Transverse colon (tissue), 4 donors: ENCODE data around the gene DHDH. TPM values are rescaled to one million over a fixed set of nuclear protein-coding genes. Genes with fewer than 3 reads are reported as not detected.
A peak's percentile ranks its signal among the peaks of the same experiment; 100 is the strongest.
"Not testable (repeated sequence)": the region's sequence is repeated elsewhere in the genome, so short reads cannot be mapped to it uniquely, and the experiment has no call there.

Experiments
- DNase-seq: peaks from one replicate; pipeline ENCODE4 v3.0.0-alpha.2; 2019
- H3K27ac ChIP-seq, 4 donors: fragments of 200-600 bp; sonication (generic); 2 replicates each; pipeline ENCODE4 v1.5.1; 2016 to 2018; ENCODE audit warnings: inconsistent platforms in 4 of 4
- H3K27me3 ChIP-seq: fragments of 200-600 bp; sonication (generic); 2 replicates; pipeline ENCODE4 v1.5.1; 2017; ENCODE audit warnings: inconsistent platforms
- H3K36me3 ChIP-seq, 4 donors: fragments of 200-600 bp; sonication (generic); 2 replicates each; pipeline ENCODE4 v1.5.1; 2017 to 2019; ENCODE audit warnings: inconsistent platforms in 4 of 4
- H3K4me1 ChIP-seq, 4 donors: fragments of 200-600 bp; sonication (generic); 2 replicates each; pipeline ENCODE4 v1.5.1; 2017 to 2020; ENCODE audit warnings: inconsistent platforms in 4 of 4
- H3K4me3 ChIP-seq, 4 donors: fragments of 200-600 bp; sonication (generic); 1 replicate in 1 of 4; 2 replicates in 3 of 4; pipeline versions ENCODE4 v1.5.1 to v1.6.1; 2017 to 2019; ENCODE audit warnings: inconsistent platforms in 4 of 4
- H3K9me3 ChIP-seq, 2 donors: fragments of 200-600 bp; sonication (generic); 2 replicates each; pipeline ENCODE4 v1.5.1; 2017 to 2019; ENCODE audit warnings: inconsistent platforms in 2 of 2
- EP300 ChIP-seq: sonication (generic); formaldehyde crosslinking; IDR thresholded peaks from one replicate; pipeline ENCODE4 v1.6.1; 2017; ENCODE audit warnings: antibody characterized with exemption, low read depth
- POLR2A ChIP-seq: fragments of 450-650 bp; IDR thresholded peaks from one replicate; pipeline ENCODE4 v1.6.1; 2016; ENCODE audit warnings: antibody characterized with exemption, mild to moderate bottlenecking, moderate library complexity
- POLR2AphosphoS5 ChIP-seq, 3 donors: sonication (generic); formaldehyde crosslinking; IDR thresholded peaks; one replicate each; pipeline ENCODE4 v1.6.1; 2016; ENCODE audit warnings: antibody characterized with exemption in 3 of 3
- WGBS, 2 donors: methylation state at CpG; one replicate each; pipeline ENCODE4 v1.1.5; 2018; ENCODE audit warnings: low coverage in 1 of 2; 5-methylcytosine and 5-hydroxymethylcytosine counted together
- in situ Hi-C, 4 donors: fragments of 200-750 bp; cut with MboI; loops; one replicate each; pipeline versions ENCODE4 v1.15.0 to v1.15.1; 2017; ENCODE audit warnings: low sequenced_read_pairs in 3 of 4, low pct_ligation_motif_present in 1 of 4, low pct_unique_long_range_greater_than_20kb in 1 of 4
- intact Hi-C: fragments of 100-400 bp; cut with DNase I; formaldehyde crosslinking; loops from one replicate; pipeline ENCODE4 v1.15.1; 2023; ENCODE audit warnings: low total_unique reads
- total RNA-seq, 4 donors: library from RNA; depleted of rRNA; stranded (reverse); fragments of >200 nt; gene quantifications; one replicate each; pipeline ENCODE4 v1.1.0, GENCODE V29; 2016
- TF ChIP-seq, protein P1 (sequence below), 5 experiments: fragments of 200-600 bp in 3 of 5; fragments of 450-650 bp in 2 of 5; sonication (generic) in 3 of 5; IDR thresholded peaks; 1 replicate in 2 of 5; 2 replicates in 3 of 5; pipeline ENCODE4 v1.5.1; 2016 to 2017; ENCODE audit warnings: antibody characterized with exemption in 5 of 5, inconsistent platforms in 3 of 5, mild to moderate bottlenecking in 2 of 5, moderate library complexity in 1 of 5

Gene DHDH
- 1 to 10 TPM in 2 of 4 donors, not detected in 2; 3.4 to 4.9 TPM for total RNA-seq

DNA sequence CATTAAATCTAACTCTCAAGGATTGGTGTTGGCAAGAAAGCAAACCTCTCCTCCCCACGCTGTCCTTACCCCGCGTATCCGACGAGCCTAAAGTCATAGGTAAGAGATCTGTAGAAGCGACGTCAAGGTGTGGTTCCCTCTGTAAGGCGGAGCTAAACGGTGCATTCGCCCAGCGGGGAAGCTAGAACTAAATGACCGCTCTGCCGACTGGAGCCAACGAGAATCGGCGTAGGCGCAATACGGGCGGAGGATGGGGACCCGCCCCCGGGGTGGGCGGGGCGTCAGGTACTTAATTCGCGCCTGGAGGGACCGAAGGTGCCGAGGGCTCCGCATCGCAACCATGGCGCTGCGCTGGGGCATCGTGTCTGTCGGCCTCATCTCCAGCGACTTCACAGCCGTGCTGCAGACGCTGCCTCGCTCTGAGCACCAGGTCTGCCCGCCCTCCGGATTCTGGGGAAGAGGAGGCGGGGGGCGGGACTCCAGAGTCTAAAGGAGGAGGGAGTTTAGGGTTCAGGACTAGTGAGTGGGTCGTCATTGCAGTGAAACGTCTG, at the start of gene DHDH:
DHDH (plus strand) TSS at position 318 of the 551 bp plus-strand sequence; CDS start at position 341, 23 bp downstream.
- H3K27ac ChIP-seq: no peak within 1 kb of the TSS
- TF ChIP-seq POLR2AphosphoS5 (IDR thresholded peaks at IDR 0.05): peak in 1 of 3 donors; percentile 24
- TF ChIP-seq EP300: no peak
- intact Hi-C loops (no loop called here), in situ Hi-C loops (no loop called here)
- peaks cover 3 to 16% (median 6%) of the 10 kb centered on the region in 4 donors for H3K4me1 ChIP-seq
- DNase-seq: peak; percentile 91
- H3K27me3 ChIP-seq: peaks cover 14% of the 10 kb centered on the region
- no peaks in the 10 kb centered on the region for H3K9me3 ChIP-seq
- H3K36me3 ChIP-seq: no peaks in the 10 kb centered on the region
- 0 to 1% methylated on average over 1 to 43 of the region's 43 CpGs for WGBS, 2 donors
- peak within 1 kb of the TSS in 3 of 4 donors; percentile 17 to 55 (median 26) for H3K4me3 ChIP-seq

DNA sequence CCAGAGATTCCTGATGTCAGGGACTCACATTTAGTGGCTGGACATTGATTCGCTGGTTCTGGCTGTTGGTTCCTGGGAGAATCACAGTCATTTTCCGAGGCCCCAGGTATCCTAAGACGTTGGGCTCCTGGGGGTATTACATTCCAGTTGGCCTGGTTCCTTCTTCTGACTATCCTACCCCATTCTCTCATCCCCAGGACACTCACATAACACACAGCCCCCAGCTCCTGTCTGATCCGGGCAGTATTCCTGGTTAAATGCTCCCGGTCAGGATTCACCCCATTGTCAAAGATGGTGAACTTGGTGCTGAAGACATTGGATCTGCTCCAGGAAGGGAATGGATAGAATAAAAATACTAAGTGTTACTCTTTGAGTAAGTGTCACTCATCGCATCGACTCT, 49.8 kb upstream of the DHDH start:
- Histone ChIP-seq H3K27ac (no peak overlapping the region), H3K4me3 (no peak overlapping the region), H3K4me1 (no peaks in the 10 kb centered on the region), H3K36me3 (peaks cover 0 to 4% (median 0%) of the 10 kb centered on the region in 4 donors), H3K27me3 (no peaks in the 10 kb centered on the region), H3K9me3 (no peaks in the 10 kb centered on the region)
- no peak for TF ChIP-seq POLR2AphosphoS5 (IDR thresholded peaks at IDR 0.05)
- TF ChIP-seq, protein P1, sequence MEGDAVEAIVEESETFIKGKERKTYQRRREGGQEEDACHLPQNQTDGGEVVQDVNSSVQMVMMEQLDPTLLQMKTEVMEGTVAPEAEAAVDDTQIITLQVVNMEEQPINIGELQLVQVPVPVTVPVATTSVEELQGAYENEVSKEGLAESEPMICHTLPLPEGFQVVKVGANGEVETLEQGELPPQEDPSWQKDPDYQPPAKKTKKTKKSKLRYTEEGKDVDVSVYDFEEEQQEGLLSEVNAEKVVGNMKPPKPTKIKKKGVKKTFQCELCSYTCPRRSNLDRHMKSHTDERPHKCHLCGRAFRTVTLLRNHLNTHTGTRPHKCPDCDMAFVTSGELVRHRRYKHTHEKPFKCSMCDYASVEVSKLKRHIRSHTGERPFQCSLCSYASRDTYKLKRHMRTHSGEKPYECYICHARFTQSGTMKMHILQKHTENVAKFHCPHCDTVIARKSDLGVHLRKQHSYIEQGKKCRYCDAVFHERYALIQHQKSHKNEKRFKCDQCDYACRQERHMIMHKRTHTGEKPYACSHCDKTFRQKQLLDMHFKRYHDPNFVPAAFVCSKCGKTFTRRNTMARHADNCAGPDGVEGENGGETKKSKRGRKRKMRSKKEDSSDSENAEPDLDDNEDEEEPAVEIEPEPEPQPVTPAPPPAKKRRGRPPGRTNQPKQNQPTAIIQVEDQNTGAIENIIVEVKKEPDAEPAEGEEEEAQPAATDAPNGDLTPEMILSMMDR (IDR thresholded peaks at IDR 0.05): no peak
- no peak for DNase-seq
- in situ Hi-C loops (no loop called here), intact Hi-C loops (no loop called here)
- WGBS, 2 donors: 92 to 94% methylated on average over 5 to 7 of the region's 7 CpGs

DNA sequence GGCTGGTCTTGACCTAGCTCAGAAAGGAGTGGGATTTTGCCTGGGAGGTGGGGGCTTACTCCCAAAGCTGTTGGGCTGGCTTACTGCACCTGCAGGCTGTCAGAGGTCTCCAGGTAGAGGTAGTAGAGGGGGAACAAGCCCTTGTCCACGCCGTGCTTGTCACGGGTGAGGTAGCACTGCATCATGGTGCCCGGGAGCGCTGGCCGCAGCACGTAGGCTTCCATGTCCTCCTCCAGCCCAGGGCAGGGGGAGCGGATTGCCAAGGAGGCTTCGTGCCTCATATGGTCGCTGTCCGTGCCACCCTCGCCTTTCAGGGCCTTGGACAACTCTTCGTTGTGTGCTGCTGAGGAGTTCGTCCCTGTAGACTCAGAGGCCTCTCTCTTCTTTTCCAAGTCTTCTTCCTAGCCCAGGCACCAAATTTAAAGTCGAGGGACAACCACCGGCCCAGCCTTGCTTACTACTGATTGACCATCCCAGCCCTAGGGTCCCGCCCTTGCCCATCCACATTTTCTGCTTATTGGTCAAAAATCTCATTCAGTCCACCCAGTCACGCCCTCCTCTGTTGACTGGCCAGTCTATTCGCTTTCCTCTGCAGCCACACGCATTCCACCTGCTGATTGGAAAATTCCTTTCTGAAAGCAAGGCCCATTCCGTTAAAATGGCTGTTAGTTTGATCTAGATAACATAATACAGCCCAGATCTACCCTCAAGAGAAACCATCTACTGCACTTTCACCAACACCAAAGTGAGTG, 45.5 kb upstream of the DHDH start:
- in situ Hi-C loops (no loop called here), intact Hi-C loops (no loop called here)
- Histone ChIP-seq H3K27ac (no peak overlapping the region), H3K4me3 (no peak overlapping the region), H3K9me3 (no peaks in the 10 kb centered on the region), H3K4me1 (peaks cover 0 to 5% (median 2%) of the 10 kb centered on the region in 4 donors), H3K36me3 (no peaks in the 10 kb centered on the region), H3K27me3 (no peaks in the 10 kb centered on the region)
- TF ChIP-seq EP300 (no peak), POLR2AphosphoS5 (IDR thresholded peaks at IDR 0.05) (no peak), POLR2A (no peak)
- TF ChIP-seq, protein P1 (IDR thresholded peaks at IDR 0.05): no peak
- WGBS, 2 donors: 77 to 96% methylated on average over 4 to 21 of the region's 21 CpGs
- DNase-seq: no peak

DNA sequence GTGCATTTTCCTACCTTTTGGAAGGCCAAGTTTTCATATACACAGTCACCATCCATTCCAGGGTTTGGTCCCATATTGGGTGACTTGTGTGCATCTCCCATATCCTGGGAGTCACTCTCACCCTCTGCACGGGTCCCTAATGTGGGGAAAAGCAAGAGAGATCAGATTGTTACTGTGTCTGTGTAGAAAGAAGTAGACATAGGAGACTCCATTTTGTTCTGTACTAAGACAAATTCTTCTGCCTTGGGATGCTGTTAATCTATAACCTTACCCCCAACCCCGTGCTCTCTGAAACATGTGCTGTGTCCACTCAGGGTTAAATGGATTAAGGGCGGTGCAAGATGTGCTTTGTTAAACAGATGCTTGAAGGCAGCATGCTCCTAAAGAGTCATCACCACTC, 44.0 kb upstream of the DHDH start:
- H3K27me3 ChIP-seq, H3K4me1 ChIP-seq, H3K4me3 ChIP-seq, H3K36me3 ChIP-seq, in situ Hi-C loops, H3K9me3 ChIP-seq, intact Hi-C loops, H3K27ac ChIP-seq, DNase-seq: not testable (repeated sequence)
- 52% methylated on average over 3 of the region's 3 CpGs; no CpG with 5 or more reads in 1 of the 2 donors for WGBS, 2 donors

DNA sequence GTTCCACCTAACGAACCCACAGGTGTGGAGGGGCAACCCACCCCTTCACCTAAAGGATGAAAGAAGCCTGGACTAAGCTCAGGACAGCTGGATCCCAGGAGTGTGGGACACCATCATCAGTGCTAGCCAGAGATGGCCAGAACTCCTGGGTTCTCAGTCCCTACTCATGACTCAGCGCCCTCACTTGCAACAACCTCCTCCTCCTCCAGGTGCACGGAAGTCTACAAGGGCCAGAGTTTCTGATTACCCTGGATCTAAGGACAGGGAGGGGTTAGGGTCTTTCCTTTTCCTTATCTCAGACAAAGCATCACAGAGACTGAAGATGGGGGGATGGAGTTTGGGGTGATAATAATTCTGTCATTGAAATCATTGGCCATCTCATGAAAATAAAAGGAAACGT, 42.9 kb upstream of the DHDH start:
- peaks cover 0 to 9% (median 4%) of the 10 kb centered on the region in 4 donors for H3K4me1 ChIP-seq
- WGBS, 2 donors: 84 to 92% methylated on average over 2 to 4 of the region's 4 CpGs
- H3K27ac ChIP-seq: no peak overlapping the region
- no peaks in the 10 kb centered on the region for H3K27me3 ChIP-seq
- in situ Hi-C loops: no loop called here
- no peaks in the 10 kb centered on the region for H3K9me3 ChIP-seq
- H3K4me3 ChIP-seq: no peak overlapping the region
- no peak for DNase-seq
- no peaks in the 10 kb centered on the region for H3K36me3 ChIP-seq
- TF ChIP-seq POLR2AphosphoS5 (IDR thresholded peaks at IDR 0.05) (no peak), EP300 (no peak), POLR2A (no peak)
- TF ChIP-seq, protein P1 (IDR thresholded peaks at IDR 0.05): no peak
- intact Hi-C loops: no loop called here
